ENCODE results near the gene TSPAN14. TPM values are rescaled to one million over a fixed set of nuclear protein-coding genes. Genes with fewer than 3 reads are reported as not detected.

Gene TSPAN14
- total RNA-seq, 1 experiment from 2014 or later, result 46.8 TPM

DNA sequence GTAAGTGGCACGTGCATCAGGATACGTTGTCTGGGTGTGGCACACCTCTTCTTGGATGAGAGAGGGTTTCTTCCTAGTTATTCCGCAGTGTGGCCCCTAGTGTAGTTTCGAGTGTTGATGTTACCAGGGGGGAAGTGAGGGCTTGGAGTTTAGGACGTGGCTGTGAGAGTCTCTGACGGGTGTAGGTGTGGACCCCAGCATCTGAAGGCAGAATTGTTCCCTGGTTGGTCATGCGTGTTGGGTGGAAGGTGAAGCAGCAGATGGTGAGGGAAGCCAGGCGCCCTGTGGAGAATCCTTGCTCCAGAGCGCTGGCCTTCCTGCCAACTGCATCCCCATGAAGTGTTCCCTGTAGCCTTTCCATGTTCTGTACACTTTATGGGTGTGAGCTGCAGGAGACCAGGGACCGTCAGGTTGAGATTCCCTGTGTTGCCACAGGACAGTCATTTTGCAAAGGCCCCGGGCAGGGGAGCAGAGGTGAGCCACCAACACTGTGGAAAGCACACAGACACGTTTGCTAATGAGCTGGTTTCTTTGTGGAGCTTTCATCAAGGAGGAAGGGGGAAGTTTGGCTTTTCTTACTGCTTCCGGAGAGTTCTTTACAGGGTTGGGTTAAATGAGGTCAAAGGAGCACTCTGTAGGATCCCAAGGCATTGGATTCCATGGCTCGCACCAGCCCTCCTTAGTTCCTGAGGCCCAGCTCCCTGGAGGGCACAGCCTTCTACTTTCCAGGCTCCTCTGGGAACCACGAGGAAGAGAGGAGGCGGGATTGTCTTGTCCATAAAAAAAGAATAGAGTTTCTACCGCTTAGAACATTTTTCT is 32.0 kb downstream of the TSPAN14 start:
- no CpG with 5 or more reads among the region's 17 CpGs for WGBS (ENCODE audit: extremely low coverage, insufficient read length, low lambda C conversion rate)
- TF ChIP-seq, protein P1, sequence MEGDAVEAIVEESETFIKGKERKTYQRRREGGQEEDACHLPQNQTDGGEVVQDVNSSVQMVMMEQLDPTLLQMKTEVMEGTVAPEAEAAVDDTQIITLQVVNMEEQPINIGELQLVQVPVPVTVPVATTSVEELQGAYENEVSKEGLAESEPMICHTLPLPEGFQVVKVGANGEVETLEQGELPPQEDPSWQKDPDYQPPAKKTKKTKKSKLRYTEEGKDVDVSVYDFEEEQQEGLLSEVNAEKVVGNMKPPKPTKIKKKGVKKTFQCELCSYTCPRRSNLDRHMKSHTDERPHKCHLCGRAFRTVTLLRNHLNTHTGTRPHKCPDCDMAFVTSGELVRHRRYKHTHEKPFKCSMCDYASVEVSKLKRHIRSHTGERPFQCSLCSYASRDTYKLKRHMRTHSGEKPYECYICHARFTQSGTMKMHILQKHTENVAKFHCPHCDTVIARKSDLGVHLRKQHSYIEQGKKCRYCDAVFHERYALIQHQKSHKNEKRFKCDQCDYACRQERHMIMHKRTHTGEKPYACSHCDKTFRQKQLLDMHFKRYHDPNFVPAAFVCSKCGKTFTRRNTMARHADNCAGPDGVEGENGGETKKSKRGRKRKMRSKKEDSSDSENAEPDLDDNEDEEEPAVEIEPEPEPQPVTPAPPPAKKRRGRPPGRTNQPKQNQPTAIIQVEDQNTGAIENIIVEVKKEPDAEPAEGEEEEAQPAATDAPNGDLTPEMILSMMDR (conservative IDR thresholded peaks at IDR 0.05), result no peak
- H4K91ac ChIP-seq (ENCODE audit: insufficient read length, low read depth, low read length), result no peak overlapping the region
- H2AFZ ChIP-seq (ENCODE audit: low read length), result no peak overlapping the region
- no peak overlapping the region for H2BK20ac ChIP-seq (ENCODE audit: low read depth, low read length, poor library complexity, severe bottlenecking)
- H2BK120ac ChIP-seq (ENCODE audit: low read depth, low read length, poor library complexity, severe bottlenecking), result no peak overlapping the region
- no peak overlapping the region for H3T11ph ChIP-seq (ENCODE audit: low read length)
- H3K79me1 ChIP-seq (ENCODE audit: insufficient read depth, low read depth, low read length, poor library complexity, severe bottlenecking), result peaks cover 3% of the 10 kb centered on the region
- H2BK12ac ChIP-seq (ENCODE audit: insufficient read length, low read depth, low read length), result no peak overlapping the region
- H3K23me2 ChIP-seq (ENCODE audit: insufficient read length, low read depth, low read length, poor library complexity, severe bottlenecking), result no peaks in the 10 kb centered on the region
- peak overlapping the region in 2 of 3 experiments; percentile 42 to 65; a peak in 3 of 7 replicates for H3K27ac Mint-ChIP-seq
- H3K27ac ChIP-seq (ENCODE audit: insufficient read length, low read depth, low read length), result no peak overlapping the region
- peaks cover 43 to 59% of the 10 kb centered on the region in 2 experiments for H3K4me1 Mint-ChIP-seq
- H3K9me3 Mint-ChIP-seq, result no peaks in the 10 kb centered on the region
- peaks cover 15% of the 10 kb centered on the region; the same call in 1 of the 2 replicates for H3K79me2 ChIP-seq (ENCODE audit: insufficient read depth, low read length)
- no peak overlapping the region for H3K23ac ChIP-seq (ENCODE audit: insufficient read length, low read depth, low read length)
- H2BK15ac ChIP-seq (ENCODE audit: low read depth, low read length), result no peak overlapping the region
- H4K5ac ChIP-seq (ENCODE audit: insufficient read length, low read depth, low read length), result no peak overlapping the region
- no peak overlapping the region for H3K9ac ChIP-seq (ENCODE audit: extremely low read depth, insufficient read length, low read length)
- no peak overlapping the region; a peak in 1 of 5 replicates for H3K4me3 Mint-ChIP-seq
- H3K27me3 ChIP-seq (ENCODE audit: insufficient read depth, low read length), result no peaks in the 10 kb centered on the region
- DNase-seq, result no peak
- H2AK5ac ChIP-seq (ENCODE audit: insufficient read length, low read length), result no peak overlapping the region
- no peaks in the 10 kb centered on the region for H3K9me3 ChIP-seq (ENCODE audit: control insufficient read depth, low read depth, low read length)
- no peak overlapping the region for H3K14ac ChIP-seq (ENCODE audit: insufficient read depth, low read length)
- H3K4ac ChIP-seq (ENCODE audit: low read depth, low read length), result no peak overlapping the region
- H3K27me3 Mint-ChIP-seq (ENCODE audit: low read depth), result no peaks in the 10 kb centered on the region
- no peaks in the 10 kb centered on the region for H4K20me1 ChIP-seq (ENCODE audit: control insufficient read depth, insufficient read depth, insufficient read length)
- peaks cover 9% of the 10 kb centered on the region; the same call in 1 of the 2 replicates for H3K4me1 ChIP-seq (ENCODE audit: insufficient read depth, low read length)
- H3K18ac ChIP-seq (ENCODE audit: insufficient read length, low read depth, low read length), result no peak overlapping the region
- no peak overlapping the region for H3K56ac ChIP-seq (ENCODE audit: insufficient read length, low read depth, low read length)
- no peak overlapping the region for H2BK5ac ChIP-seq (ENCODE audit: insufficient read length, low read length)
- peaks cover 14 to 18% (median 16%) of the 10 kb centered on the region in 3 experiments for H3K36me3 Mint-ChIP-seq (ENCODE audit: insufficient read depth in 1 of 3, low read depth in 3 of 3)
- H3K4me2 ChIP-seq (ENCODE audit: insufficient read depth, insufficient read length, low read length), result no peak overlapping the region
- no peak overlapping the region for H4K8ac ChIP-seq (replicated peaks; ENCODE audit: insufficient read length, low read depth, low read length)
